Panc1 (cell line): ENCODE data around the gene BAZ2B. TPM values are rescaled to one million over a fixed set of nuclear protein-coding genes. Genes with fewer than 3 reads are reported as not detected.

Experiments used
- ATAC-seq: fragments of 200-7000 bp; cut with Tn5 transposase; 2 replicates; pipeline ENCODE4 v1.9.1; 2020; ENCODE audit warnings: mild to moderate bottlenecking, moderate library complexity
- BruUV-seq: library from RNA; stranded (reverse); fragments of 400-500 nt; replicated peaks from 2 replicates; lab custom pipeline; 2021; lab: Mats Ljungman, UMichigan
- CTCF ChIA-PET: fragments of 300-600 bp; sonication (Branson Sonifier 250); formaldehyde crosslinking; loops from one replicate; lab custom pipeline; 2022; ENCODE audit warnings: antibody characterized with exemption; lab: Charles Lee
- POLR2A ChIA-PET: fragments of 300-600 bp; sonication (Branson Sonifier 250); formaldehyde crosslinking; loops from one replicate; lab custom pipeline; 2022; ENCODE audit warnings: antibody characterized with exemption; lab: Charles Lee
- DNase-seq: peaks from one replicate; pipeline ENCODE4 v3.0.0-alpha.2; 2010; ENCODE audit warnings: low read depth, low spot score
- H3K27ac ChIP-seq: 2 replicates; pipeline ENCODE4 v1.5.1; 2011; ENCODE audit warnings: mild to moderate bottlenecking, low read length, inconsistent platforms
- H3K27me3 ChIP-seq: fragments of 200-500 bp; sonication (Bioruptor generic); 2 replicates; pipeline ENCODE4 v1.6.0; 2014; ENCODE audit warnings: low read length, inconsistent platforms; ENCODE audit not compliant: control insufficient read depth, insufficient read depth
- H3K36me3 ChIP-seq: fragments of 200-500 bp; sonication (Bioruptor generic); 2 replicates; pipeline ENCODE4 v1.5.1; 2014; ENCODE audit warnings: inconsistent platforms, mild to moderate bottlenecking, low read length, moderate library complexity; ENCODE audit not compliant: control insufficient read depth, insufficient read depth
- H3K4me1 ChIP-seq: 2 replicates; pipeline ENCODE4 v1.5.1; 2011; ENCODE audit warnings: inconsistent platforms, mild to moderate bottlenecking, low read length, moderate library complexity; ENCODE audit not compliant: control insufficient read depth, insufficient read depth
- H3K4me3 ChIP-seq, 2 experiments: 2 replicates each; pipeline ENCODE4 v1.5.1; 2011 to 2012; ENCODE audit warnings: low read depth in 2 of 2, low read length in 2 of 2, mild to moderate bottlenecking in 2 of 2, inconsistent platforms in 1 of 2, moderate library complexity in 1 of 2
- H3K9me3 ChIP-seq: fragments of 200-500 bp; sonication (Bioruptor generic); 2 replicates; pipeline ENCODE4 v1.5.1; 2014; ENCODE audit warnings: low read depth, mild to moderate bottlenecking, inconsistent platforms, low read length, moderate library complexity; ENCODE audit not compliant: control insufficient read depth, insufficient read depth
- CTCF ChIP-seq: fragments of 450-650 bp; IDR thresholded peaks from 2 replicates; pipeline ENCODE4 v1.5.1; 2017; ENCODE audit warnings: mild to moderate bottlenecking
- POLR2AphosphoS5 ChIP-seq: IDR thresholded peaks from 2 replicates; pipeline ENCODE4 v1.6.1; 2012; ENCODE audit warnings: mild to moderate bottlenecking, low read depth, low read length, moderate library complexity
- REST ChIP-seq, 2 experiments: IDR thresholded peaks; 2 replicates each; pipeline ENCODE4 v1.6.1; 2011 to 2012; ENCODE audit warnings: low read depth in 2 of 2, control low read depth in 1 of 2, low read length in 1 of 2, mild to moderate bottlenecking in 1 of 2, moderate library complexity in 1 of 2; ENCODE audit not compliant: insufficient read depth in 1 of 2
- SIN3A ChIP-seq: IDR thresholded peaks from 2 replicates; pipeline ENCODE4 v1.6.1; 2012; ENCODE audit warnings: low read depth, mild to moderate bottlenecking, low read length, moderate library complexity, borderline replicate concordance; ENCODE audit not compliant: insufficient read depth
- TCF7L2 ChIP-seq: IDR thresholded peaks from 2 replicates; pipeline ENCODE4 v1.6.1; 2011; ENCODE audit warnings: mild to moderate bottlenecking, low read depth, low read length, inconsistent platforms
- in situ Hi-C: cut with HindIII; loops from 2 replicates; pipeline ENCODE4 v1.10.0; 2016; ENCODE audit warnings: low sequenced_read_pairs, low pct_unique_long_range_greater_than_20kb
- intact Hi-C: fragments of 100-400 bp; cut with micrococcal nuclease; formaldehyde crosslinking; loops from one replicate; pipeline ENCODE4 v1.10.0; 2022; ENCODE audit not compliant: unreplicated experiment
- total RNA-seq: library from RNA; stranded (reverse); gene quantifications from one replicate; pipeline ENCODE4 v1.2.1, GENCODE V29; 2021; ENCODE audit not compliant: unreplicated experiment

The BAZ2B gene
- total RNA-seq, 1 experiment from 2014 or later = 38.6 TPM

- no TSS peak for BruUV-seq
- no peaks in the 10 kb centered on the region for H3K27me3 ChIP-seq
- no peak overlapping the region for H3K4me3 ChIP-seq
- in situ Hi-C loops = no loop called here
- DNase-seq (no peak), ATAC-seq (no peak)
- no peak overlapping the region for H3K27ac ChIP-seq
- no peak for TF ChIP-seq POLR2AphosphoS5
- TF ChIP-seq SIN3A = no peak
- TF ChIP-seq TCF7L2 = no peak
- no peak for TF ChIP-seq CTCF
- no peak for TF ChIP-seq REST (IDR thresholded peaks at IDR 0.05; ENCODE audit: insufficient read depth in 1 of 2, low read depth in 2 of 2, low read length in 1 of 2)
- H3K36me3 ChIP-seq = no peaks in the 10 kb centered on the region
- POLR2A ChIA-PET = no interaction called here
- H3K9me3 ChIP-seq = no peaks in the 10 kb centered on the region
- no peaks in the 10 kb centered on the region for H3K4me1 ChIP-seq
- intact Hi-C loops = no loop called here
- CTCF ChIA-PET = no interaction called here
Observed at GRCh38 chr2:159525012-159525411, 91.3 kb downstream of the BAZ2B start.

- no peaks in the 10 kb centered on the region for H3K9me3 ChIP-seq
- H3K27ac ChIP-seq = no peak overlapping the region
- peaks cover 6% of the 10 kb centered on the region; the same call in 1 of the 2 replicates for H3K4me1 ChIP-seq
- POLR2A ChIA-PET = no interaction called here
- no peaks in the 10 kb centered on the region for H3K36me3 ChIP-seq
- H3K4me3 ChIP-seq = no peak overlapping the region
- intact Hi-C loops (no loop called here), in situ Hi-C loops (no loop called here)
- no peak for DNase-seq
- H3K27me3 ChIP-seq = no peaks in the 10 kb centered on the region
- TF ChIP-seq POLR2AphosphoS5 (no peak), CTCF (no peak), REST (IDR thresholded peaks at IDR 0.05; ENCODE audit: insufficient read depth in 1 of 2, low read depth in 2 of 2, low read length in 1 of 2) (no peak), TCF7L2 (no peak), SIN3A (no peak)
- no peak for ATAC-seq
- no TSS peak for BruUV-seq
- CTCF ChIA-PET = no interaction called here
Observed at GRCh38 chr2:159521272-159521671, 95.1 kb downstream of the BAZ2B start.
